Endothelial cell of umbilical vein (primary cell): Measurements from ENCODE around the gene THSD8. TPM values are rescaled to one million over a fixed set of nuclear protein-coding genes. Genes with fewer than 3 reads are reported as not detected.

Experiments used
- BruUV-seq: library from RNA; stranded (reverse); fragments of 400-500 nt; replicated peaks from 2 replicates; lab custom pipeline; 2021; lab: Mats Ljungman, UMichigan
- CTCF ChIA-PET: fragments of 300-600, 350-600 bp; sonication (Branson Sonifier 250); formaldehyde crosslinking; loops from one replicate; lab custom pipeline; 2021; ENCODE audit warnings: antibody characterized with exemption, inconsistent platforms; lab: Charles Lee
- POLR2A ChIA-PET: fragments of 300-600, 350-600 bp; sonication (Branson Sonifier 250); formaldehyde crosslinking; loops from one replicate; lab custom pipeline; 2021; ENCODE audit warnings: antibody characterized with exemption, inconsistent platforms; lab: Charles Lee
- DNase-seq: peaks from one replicate; pipeline ENCODE4 v3.0.0-alpha.2; 2011; ENCODE audit warnings: low read depth, low spot score
- FAIRE-seq: peaks from 2 replicates; lab custom pipeline; 2011; peaks lifted over from hg19 to GRCh38; lab: Jason Lieb, UNC
- H2AFZ ChIP-seq: 2 replicates; pipeline ENCODE4 v1.6.0; 2012; ENCODE audit warnings: low read depth, low read length, control low read depth, inconsistent platforms
- H3K27ac ChIP-seq: 2 replicates; pipeline ENCODE4 v1.5.1; 2011; ENCODE audit warnings: low read depth, mild to moderate bottlenecking, control low read depth, low read length, moderate library complexity; ENCODE audit not compliant: insufficient read depth
- H3K27me3 ChIP-seq, 2 experiments: 2 replicates each; pipeline versions ENCODE4 v1.6.0 to v1.6.1; 2011; ENCODE audit warnings: low read length in 2 of 2, mixed read lengths in 1 of 2; ENCODE audit not compliant: control insufficient read depth in 2 of 2, insufficient read depth in 2 of 2
- H3K36me3 ChIP-seq, 2 experiments: 2 replicates in 1 of 2; 3 replicates in 1 of 2; pipeline ENCODE4 v1.5.1; 2011; ENCODE audit warnings: low read length in 2 of 2, mild to moderate bottlenecking in 1 of 2, moderate library complexity in 1 of 2; ENCODE audit not compliant: control insufficient read depth in 2 of 2, insufficient read depth in 2 of 2; ENCODE audit errors: extremely low read depth in 1 of 2
- H3K4me1 ChIP-seq: 3 replicates; pipeline ENCODE4 v1.5.1; 2011; ENCODE audit warnings: mild to moderate bottlenecking, low read length; ENCODE audit not compliant: control insufficient read depth, insufficient read depth; ENCODE audit errors: extremely low read depth
- H3K4me2 ChIP-seq: 2 replicates; pipeline ENCODE4 v1.6.1; 2011; ENCODE audit warnings: low read length, control low read depth, mixed read lengths; ENCODE audit not compliant: insufficient read depth
- H3K4me3 ChIP-seq, 3 experiments: fragments of 200-600 bp in 1 of 3; sonication (generic), shearing (Covaris generic) in 1 of 3; replicated peaks in 1 of 3; 2 replicates each; pipeline ENCODE4 v1.5.1; 2011 to 2016; ENCODE audit warnings: control low read depth in 3 of 3, low read length in 3 of 3, mild to moderate bottlenecking in 2 of 3, inconsistent platforms in 1 of 3, low read depth in 1 of 3, moderate library complexity in 1 of 3; ENCODE audit not compliant: insufficient read depth in 1 of 3
- H3K79me2 ChIP-seq: 2 replicates; pipeline ENCODE4 v1.6.0; 2012; ENCODE audit warnings: low read length, inconsistent platforms; ENCODE audit not compliant: control insufficient read depth, insufficient read depth
- H3K9ac ChIP-seq: replicated peaks from 2 replicates; pipeline ENCODE3; 2011; ENCODE audit warnings: low read length, control low read depth; ENCODE audit not compliant: insufficient read depth; ENCODE audit errors: extremely low read depth
- H3K9me1 ChIP-seq: replicated peaks from 3 replicates; pipeline ENCODE4 v1.6.0; 2011; ENCODE audit warnings: mild to moderate bottlenecking, low read length; ENCODE audit not compliant: control insufficient read depth, insufficient read depth; ENCODE audit errors: extremely low read depth
- H3K9me3 ChIP-seq: replicated peaks from 2 replicates; pipeline ENCODE4 v1.5.1; 2012; ENCODE audit warnings: low read length, inconsistent platforms; ENCODE audit not compliant: control insufficient read depth, insufficient read depth
- H4K20me1 ChIP-seq: replicated peaks from 2 replicates; pipeline ENCODE3; 2011; ENCODE audit warnings: mild to moderate bottlenecking, low read length; ENCODE audit not compliant: control insufficient read depth, insufficient read depth; ENCODE audit errors: extremely low read depth
- EZH2 ChIP-seq: IDR thresholded peaks from 2 replicates; pipeline ENCODE4 v1.6.1; 2012; ENCODE audit warnings: borderline replicate concordance, low read depth, mild to moderate bottlenecking, moderate library complexity, low read length, inconsistent platforms; ENCODE audit not compliant: severe bottlenecking
- FOS ChIP-seq: IDR thresholded peaks from 2 replicates; pipeline ENCODE4 v1.6.1; 2011; ENCODE audit warnings: mild to moderate bottlenecking, low read length, moderate library complexity, borderline replicate concordance; ENCODE audit not compliant: insufficient read depth
- GATA2 ChIP-seq: IDR thresholded peaks from 2 replicates; pipeline ENCODE4 v1.7.0; 2011; ENCODE audit warnings: low read depth, mild to moderate bottlenecking, moderate library complexity, mixed read lengths, low read length; ENCODE audit not compliant: insufficient read length, insufficient read depth
- JUN ChIP-seq: IDR thresholded peaks from 2 replicates; pipeline ENCODE4 v1.6.1; 2011; ENCODE audit warnings: borderline replicate concordance, low read depth; ENCODE audit not compliant: insufficient read length, insufficient read depth
- MYC ChIP-seq: IDR thresholded peaks from one replicate; pipeline ENCODE4 v1.6.1; 2011; ENCODE audit warnings: mild to moderate bottlenecking, low read depth, low read length
- POLR2A ChIP-seq: IDR thresholded peaks from 2 replicates; pipeline ENCODE4 v1.6.1; 2012; ENCODE audit warnings: low read depth, mild to moderate bottlenecking, control low read depth, low read length
- POLR2AphosphoS5 ChIP-seq: IDR thresholded peaks from 2 replicates; pipeline ENCODE4 v1.6.1; 2012; ENCODE audit warnings: low read depth, mild to moderate bottlenecking, control low read depth, low read length, moderate library complexity; ENCODE audit not compliant: insufficient read depth
- dilution Hi-C: fragments of 300-500 bp; cut with MboI; formaldehyde crosslinking; loops from one replicate; pipeline ENCODE4 v1.15.0; 2019; ENCODE audit warnings: low sequenced_read_pairs; ENCODE audit not compliant: extremely low pct_ligation_motif_present
- intact Hi-C: fragments of 100-400 bp; cut with micrococcal nuclease; formaldehyde crosslinking; loops from one replicate; pipeline ENCODE4 v1.10.0; 2022
- polyA plus RNA-seq, 4 experiments: library from polyadenylated mRNA; depleted of rRNA in 3 of 4; stranded (reverse) in 3 of 4; unstranded in 1 of 4; fragments of >200 nt; gene quantifications; 2 replicates each; pipeline versions ENCODE4 v1.2.1 to v1.2.3, GENCODE V29; 2011 to 2012; ENCODE audit warnings: missing spikeins in 1 of 4
- total RNA-seq: library from RNA; stranded (reverse); gene quantifications from 2 replicates; pipeline ENCODE4 v1.2.3, GENCODE V29; 2021
- TF ChIP-seq, protein P1 (sequence below): IDR thresholded peaks from 2 replicates; pipeline ENCODE4 v1.6.1; 2011; ENCODE audit not compliant: insufficient read depth, insufficient read length
- TF ChIP-seq, protein P2 (sequence below), 2 donors: IDR thresholded peaks; 1 replicate in 1 of 2; 2 replicates in 1 of 2; pipeline ENCODE4 v1.5.1; 2011; ENCODE audit warnings: low read length in 2 of 2, mild to moderate bottlenecking in 2 of 2, moderate library complexity in 2 of 2, control low read depth in 1 of 2, inconsistent platforms in 1 of 2, low read depth in 1 of 2; ENCODE audit not compliant: insufficient read depth in 1 of 2; ENCODE audit errors: extremely low read depth in 1 of 2

The THSD8 gene
- total and polyA plus RNA-seq, 2 donors (not counting 3 experiments of a cell fraction or from before 2014, with no cell fraction given) = 15.9 TPM; not detected in 1

GRCh38 chr19:12834976-12835757 is 33.3 kb downstream of the THSD8 start:
- ChIA-PET POLR2A (interaction anchor here (0.7 kb wide), 1 partner anchor 1306 kb away, joined by 5 read pairs; the partner anchor contains the start of gene ECSIT), CTCF (interaction anchor here (0.7 to 1.8 kb wide), 6 partner anchors 9 to 113 kb away, joined by 3 to 5 read pairs (median 4); no protein-coding TSS in a partner anchor)
- H3K9me1 ChIP-seq = no peaks in the 10 kb centered on the region
- H3K4me1 ChIP-seq = no peaks in the 10 kb centered on the region
- no peak overlapping the region for H3K4me3 ChIP-seq
- no peak for TF ChIP-seq MYC
- TF ChIP-seq EZH2 = peak; percentile 69
- no peak overlapping the region for H2AFZ ChIP-seq
- peaks cover 55 to 66% of the 10 kb centered on the region in 2 experiments for H3K27me3 ChIP-seq
- no peak overlapping the region for H3K9ac ChIP-seq
- FAIRE-seq (peak; percentile 53), DNase-seq (no peak)
- no peaks in the 10 kb centered on the region for H3K9me3 ChIP-seq
- no TSS peak for BruUV-seq
- intact Hi-C loops (no loop called here), dilution Hi-C loops (no loop called here)
- H3K79me2 ChIP-seq = no peaks in the 10 kb centered on the region
- no peak overlapping the region for H3K27ac ChIP-seq
- H3K4me2 ChIP-seq = no peak overlapping the region
- no peaks in the 10 kb centered on the region for H3K36me3 ChIP-seq
- no peaks in the 10 kb centered on the region for H4K20me1 ChIP-seq

DNA sequence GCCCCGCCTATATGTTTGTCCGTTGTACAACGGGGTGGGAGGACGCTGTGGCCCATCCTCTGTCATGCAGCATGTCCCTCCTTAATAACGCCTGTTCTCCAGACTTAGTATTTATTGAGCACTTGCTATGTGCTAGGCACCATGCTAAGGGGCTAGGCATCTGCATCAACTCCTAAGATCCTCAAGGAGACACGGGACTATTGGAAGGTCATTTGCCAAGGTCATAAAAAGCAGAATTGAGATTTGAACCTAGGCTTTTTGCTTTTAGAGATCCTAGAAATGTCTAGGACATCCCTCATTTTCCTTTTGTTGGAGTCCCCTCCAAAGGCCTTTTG is 34.6 kb downstream of the THSD8 start:
- FAIRE-seq (no peak), DNase-seq (no peak)
- no peaks in the 10 kb centered on the region for H3K36me3 ChIP-seq
- CTCF ChIA-PET = interaction anchor here (0.6 to 1.8 kb wide), 6 partner anchors 10 to 75 kb away, joined by 3 to 18 read pairs (median 4); no protein-coding TSS in a partner anchor
- dilution Hi-C loops (no loop called here), intact Hi-C loops (no loop called here)
- H3K27me3 ChIP-seq = peaks cover 55 to 70% of the 10 kb centered on the region in 2 experiments
- TF ChIP-seq, protein P1, sequence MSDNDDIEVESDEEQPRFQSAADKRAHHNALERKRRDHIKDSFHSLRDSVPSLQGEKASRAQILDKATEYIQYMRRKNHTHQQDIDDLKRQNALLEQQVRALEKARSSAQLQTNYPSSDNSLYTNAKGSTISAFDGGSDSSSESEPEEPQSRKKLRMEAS = no peak
- no peak for TF ChIP-seq JUN
- TF ChIP-seq MYC = no peak
- TF ChIP-seq, protein P2, sequence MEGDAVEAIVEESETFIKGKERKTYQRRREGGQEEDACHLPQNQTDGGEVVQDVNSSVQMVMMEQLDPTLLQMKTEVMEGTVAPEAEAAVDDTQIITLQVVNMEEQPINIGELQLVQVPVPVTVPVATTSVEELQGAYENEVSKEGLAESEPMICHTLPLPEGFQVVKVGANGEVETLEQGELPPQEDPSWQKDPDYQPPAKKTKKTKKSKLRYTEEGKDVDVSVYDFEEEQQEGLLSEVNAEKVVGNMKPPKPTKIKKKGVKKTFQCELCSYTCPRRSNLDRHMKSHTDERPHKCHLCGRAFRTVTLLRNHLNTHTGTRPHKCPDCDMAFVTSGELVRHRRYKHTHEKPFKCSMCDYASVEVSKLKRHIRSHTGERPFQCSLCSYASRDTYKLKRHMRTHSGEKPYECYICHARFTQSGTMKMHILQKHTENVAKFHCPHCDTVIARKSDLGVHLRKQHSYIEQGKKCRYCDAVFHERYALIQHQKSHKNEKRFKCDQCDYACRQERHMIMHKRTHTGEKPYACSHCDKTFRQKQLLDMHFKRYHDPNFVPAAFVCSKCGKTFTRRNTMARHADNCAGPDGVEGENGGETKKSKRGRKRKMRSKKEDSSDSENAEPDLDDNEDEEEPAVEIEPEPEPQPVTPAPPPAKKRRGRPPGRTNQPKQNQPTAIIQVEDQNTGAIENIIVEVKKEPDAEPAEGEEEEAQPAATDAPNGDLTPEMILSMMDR (IDR thresholded peaks at IDR 0.05; ENCODE audit: extremely low read depth in 1 of 2, insufficient read depth in 1 of 2, low read depth in 1 of 2, low read length in 2 of 2) = no peak
- TF ChIP-seq POLR2A = no peak
- no peak for TF ChIP-seq POLR2AphosphoS5
- TF ChIP-seq EZH2 = no peak
- no peak for TF ChIP-seq GATA2
- no peak for TF ChIP-seq FOS
- no peak overlapping the region for H3K4me3 ChIP-seq
- H3K9ac ChIP-seq = no peak overlapping the region
- BruUV-seq = no TSS peak
- H3K4me2 ChIP-seq = no peak overlapping the region
- H2AFZ ChIP-seq = no peak overlapping the region
- no peaks in the 10 kb centered on the region for H3K4me1 ChIP-seq
- no peaks in the 10 kb centered on the region for H3K9me1 ChIP-seq
- H4K20me1 ChIP-seq = no peaks in the 10 kb centered on the region
- H3K27ac ChIP-seq = no peak overlapping the region
- POLR2A ChIA-PET = no interaction called here
- no peaks in the 10 kb centered on the region for H3K9me3 ChIP-seq
- H3K79me2 ChIP-seq = no peaks in the 10 kb centered on the region
